Prostate gland (tissue), 2 donors: ENCODE data around the gene IMPDH2.

Experiments
- CTCF ChIP-seq, 4 experiments: fragments of 200-600 bp in 2 of 4; fragments of 450-650 bp in 2 of 4; sonication (generic) in 2 of 4; IDR thresholded peaks; 1 replicate in 3 of 4; 2 replicates in 1 of 4; pipeline ENCODE4 v1.5.1; 2016 to 2019; ENCODE audit warnings: antibody characterized with exemption in 4 of 4, mild to moderate bottlenecking in 2 of 4, moderate library complexity in 2 of 4
- POLR2A ChIP-seq: fragments of 450-650 bp; IDR thresholded peaks from one replicate; pipeline ENCODE4 v1.6.1; 2016; ENCODE audit warnings: antibody characterized with exemption, mild to moderate bottlenecking
- POLR2AphosphoS5 ChIP-seq: sonication (generic); formaldehyde crosslinking; IDR thresholded peaks from one replicate; pipeline ENCODE4 v1.6.1; 2017; ENCODE audit warnings: antibody characterized with exemption

- TF ChIP-seq POLR2AphosphoS5: no peak
- no peak for TF ChIP-seq POLR2A
- TF ChIP-seq CTCF (IDR thresholded peaks at IDR 0.05): no peak
These were observed 16.7 kb downstream of the IMPDH2 start for GRCh38 chr3:49012441-49013017.
